ENCODE data around the gene DZIP1. TPM values are rescaled to one million over a fixed set of nuclear protein-coding genes. Genes with fewer than 3 reads are reported as not detected.

The DZIP1 gene
- total RNA-seq, 1 experiment from 2014 or later = 0.17 TPM

DNA sequence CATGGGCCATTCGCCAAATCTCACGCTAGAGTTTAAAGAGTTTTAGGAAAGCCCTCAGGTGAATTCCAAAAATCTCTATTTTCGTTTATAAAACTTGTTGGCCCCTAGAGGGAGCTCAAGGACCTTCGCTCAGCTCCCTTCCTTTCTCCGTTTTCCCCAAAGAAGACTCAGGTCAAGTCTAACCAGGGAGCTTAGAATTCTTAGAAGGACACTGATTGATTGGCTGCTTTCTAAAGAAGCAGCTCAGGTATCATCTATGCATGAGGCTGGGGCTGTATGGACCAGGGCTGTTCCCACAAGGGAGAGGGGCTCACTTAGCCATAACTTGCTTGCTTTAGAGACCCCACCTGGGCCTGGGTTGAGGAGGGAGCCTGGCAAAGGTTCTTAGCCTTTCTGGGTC, 20.5 kb downstream of the DZIP1 start:
- ChIA-PET RAD21 (ENCODE audit: low non-redundant PET in 1 of 2, low total read pairs in 2 of 2, uncharacterized antibody in 2 of 2, unreplicated experiment in 2 of 2) (interaction anchor here (1.0 to 1.7 kb wide), 4 partner anchors 37 to 210 kb away, joined by 3 to 14 read pairs (median 8); no protein-coding TSS in a partner anchor), CTCF (interaction anchor here (0.6 to 4.1 kb wide), 24 partner anchors 10 to 1343 kb away, joined by 3 to 85 read pairs (median 3); partner anchors contain the start of genes DNAJC3 and DZIP1), POLR2A (interaction anchor here (0.6 to 1.2 kb wide), 3 partner anchors 12 to 1193 kb away, joined by 4 to 5 read pairs (median 4); no protein-coding TSS in a partner anchor)
- H3K27ac ChIP-seq (ENCODE audit: low read depth, low read length) = no peak overlapping the region
- no peak overlapping the region for H3K4me2 ChIP-seq (ENCODE audit: low read length)
- H3K4me3 ChIP-seq (replicated peaks in 1 of 2; ENCODE audit: low read depth in 1 of 2, low read length in 2 of 2) = no peak overlapping the region
- peak; percentile 86 for ATAC-seq
- DNase-seq (ENCODE audit: low read depth, low spot score) = peak; percentile 39
- BruUV-seq (replicated peaks) = no TSS peak
- intact Hi-C loops (cut with micrococcal nuclease) = loop anchor here (1.0 to 10.0 kb wide), 5 partner anchors 37 to 1343 kb away; no protein-coding TSS in a partner anchor
- H2AFZ ChIP-seq (ENCODE audit: low read depth, low read length, poor library complexity, severe bottlenecking) = peak overlapping the region; percentile 54
- no peaks in the 10 kb centered on the region for H3K4me1 ChIP-seq (ENCODE audit: control insufficient read depth in 1 of 2, insufficient read depth in 2 of 2, low read length in 2 of 2)
- no peaks in the 10 kb centered on the region for H3K9me2 ChIP-seq (ENCODE audit: insufficient read depth)
- H3K9ac ChIP-seq (ENCODE audit: low read length) = no peak overlapping the region
- H3K36me3 ChIP-seq (ENCODE audit: control insufficient read depth in 1 of 2, insufficient read depth in 2 of 2, low read length in 2 of 2) = no peaks in the 10 kb centered on the region
- no peaks in the 10 kb centered on the region for H3K27me3 ChIP-seq (ENCODE audit: insufficient read depth, low read length)
- H3K79me2 ChIP-seq (ENCODE audit: insufficient read depth, low read length) = no peaks in the 10 kb centered on the region
- TF ChIP-seq EZH2 (IDR thresholded peaks at IDR 0.05) (no peak), ZFX (IDR thresholded peaks at IDR 0.05) (no peak), RAD21 (IDR thresholded peaks at IDR 0.05; ENCODE audit: low read depth) (peak; percentile 79)
- TF ChIP-seq, protein P1, sequence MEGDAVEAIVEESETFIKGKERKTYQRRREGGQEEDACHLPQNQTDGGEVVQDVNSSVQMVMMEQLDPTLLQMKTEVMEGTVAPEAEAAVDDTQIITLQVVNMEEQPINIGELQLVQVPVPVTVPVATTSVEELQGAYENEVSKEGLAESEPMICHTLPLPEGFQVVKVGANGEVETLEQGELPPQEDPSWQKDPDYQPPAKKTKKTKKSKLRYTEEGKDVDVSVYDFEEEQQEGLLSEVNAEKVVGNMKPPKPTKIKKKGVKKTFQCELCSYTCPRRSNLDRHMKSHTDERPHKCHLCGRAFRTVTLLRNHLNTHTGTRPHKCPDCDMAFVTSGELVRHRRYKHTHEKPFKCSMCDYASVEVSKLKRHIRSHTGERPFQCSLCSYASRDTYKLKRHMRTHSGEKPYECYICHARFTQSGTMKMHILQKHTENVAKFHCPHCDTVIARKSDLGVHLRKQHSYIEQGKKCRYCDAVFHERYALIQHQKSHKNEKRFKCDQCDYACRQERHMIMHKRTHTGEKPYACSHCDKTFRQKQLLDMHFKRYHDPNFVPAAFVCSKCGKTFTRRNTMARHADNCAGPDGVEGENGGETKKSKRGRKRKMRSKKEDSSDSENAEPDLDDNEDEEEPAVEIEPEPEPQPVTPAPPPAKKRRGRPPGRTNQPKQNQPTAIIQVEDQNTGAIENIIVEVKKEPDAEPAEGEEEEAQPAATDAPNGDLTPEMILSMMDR (IDR thresholded peaks at IDR 0.05 in 2 of 3, conservative IDR thresholded peaks at IDR 0.05 in 1 of 3; ENCODE audit: borderline replicate concordance in 1 of 3, insufficient read depth in 1 of 3, low read depth in 2 of 3, low read length in 2 of 3) = peak; percentile 59 to 78 (median 65)
- H3K9me3 ChIP-seq (ENCODE audit: control insufficient read depth in 1 of 2, insufficient read depth in 1 of 2, low read depth in 1 of 2, low read length in 2 of 2) = no peaks in the 10 kb centered on the region
- H4K20me1 ChIP-seq (ENCODE audit: insufficient read depth) = no peaks in the 10 kb centered on the region

DNA sequence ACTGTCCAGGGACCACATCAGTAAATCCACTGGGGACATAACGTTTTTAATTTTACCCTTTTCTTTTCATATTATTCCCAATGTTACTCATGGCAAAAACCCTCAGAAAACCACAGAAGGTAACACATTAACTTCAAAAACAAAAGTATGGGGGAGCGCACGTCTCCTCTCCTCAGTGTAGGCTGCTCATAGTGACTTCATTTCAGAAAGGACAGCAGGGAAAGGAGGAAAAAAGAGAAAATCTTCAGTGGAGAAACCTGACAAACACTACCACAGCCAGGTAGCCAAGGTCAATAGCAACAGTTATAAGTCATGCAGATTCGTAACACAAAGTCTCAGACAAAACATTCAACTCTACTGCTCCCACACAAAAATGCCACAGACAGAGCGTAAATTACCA, 21.4 kb downstream of the DZIP1 start:
- intact Hi-C loops (cut with micrococcal nuclease) = loop anchor here (5.0 to 10.0 kb wide), 2 partner anchors 592 to 1344 kb away; no protein-coding TSS in a partner anchor

More for the DNA sequence above, 21.4 kb downstream of the DZIP1 start:
- Histone ChIP-seq H3K4me1 (ENCODE audit: control insufficient read depth in 1 of 2, insufficient read depth in 2 of 2, low read length in 2 of 2) (no peaks in the 10 kb centered on the region), H3K27me3 (ENCODE audit: insufficient read depth, low read length) (no peaks in the 10 kb centered on the region), H3K9me3 (ENCODE audit: control insufficient read depth in 1 of 2, insufficient read depth in 1 of 2, low read depth in 1 of 2, low read length in 2 of 2) (no peaks in the 10 kb centered on the region), H4K20me1 (ENCODE audit: insufficient read depth) (no peaks in the 10 kb centered on the region), H3K9ac (ENCODE audit: low read length) (no peak overlapping the region), H3K4me2 (ENCODE audit: low read length) (no peak overlapping the region), H3K79me2 (ENCODE audit: insufficient read depth, low read length) (no peaks in the 10 kb centered on the region), H3K9me2 (ENCODE audit: insufficient read depth) (no peaks in the 10 kb centered on the region), H3K27ac (ENCODE audit: low read depth, low read length) (no peak overlapping the region), H3K4me3 (replicated peaks in 1 of 2; ENCODE audit: low read depth in 1 of 2, low read length in 2 of 2) (no peak overlapping the region), H2AFZ (ENCODE audit: low read depth, low read length, poor library complexity, severe bottlenecking) (no peak overlapping the region), H3K36me3 (ENCODE audit: control insufficient read depth in 1 of 2, insufficient read depth in 2 of 2, low read length in 2 of 2) (no peaks in the 10 kb centered on the region)
- TF ChIP-seq, protein P2, sequence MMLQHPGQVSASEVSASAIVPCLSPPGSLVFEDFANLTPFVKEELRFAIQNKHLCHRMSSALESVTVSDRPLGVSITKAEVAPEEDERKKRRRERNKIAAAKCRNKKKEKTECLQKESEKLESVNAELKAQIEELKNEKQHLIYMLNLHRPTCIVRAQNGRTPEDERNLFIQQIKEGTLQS (IDR thresholded peaks at IDR 0.05) = no peak
- TF ChIP-seq TCF7L2 (IDR thresholded peaks at IDR 0.05; ENCODE audit: borderline replicate concordance, extremely low read depth, insufficient read depth, insufficient read length) (no peak), SP1 (IDR thresholded peaks at IDR 0.05; ENCODE audit: low read depth) (no peak), ZFX (IDR thresholded peaks at IDR 0.05) (no peak), RAD21 (IDR thresholded peaks at IDR 0.05; ENCODE audit: low read depth) (no peak), FOSL1 (IDR thresholded peaks at IDR 0.05; ENCODE audit: low read depth) (no peak), YY1 (IDR thresholded peaks at IDR 0.05; ENCODE audit: extremely low read depth, insufficient replicate concordance, low read depth, low read length) (no peak), ZNF274 (IDR thresholded peaks at IDR 0.05; ENCODE audit: low read depth, low read length) (no peak), JUND (IDR thresholded peaks at IDR 0.05) (no peak), POLR2A (IDR thresholded peaks at IDR 0.05; ENCODE audit: borderline replicate concordance, extremely low read depth, insufficient read depth, insufficient read length) (no peak), SIN3A (IDR thresholded peaks at IDR 0.05; ENCODE audit: low read depth) (no peak)
- CTCF ChIA-PET = interaction anchor here (1.2 to 1.3 kb wide), 2 partner anchors 19 to 434 kb away, joined by 3 to 4 read pairs; no protein-coding TSS in a partner anchor
- ATAC-seq (no peak), DNase-seq (ENCODE audit: low read depth, low spot score) (no peak)
- BruUV-seq (replicated peaks) = no TSS peak
- POLR2A ChIA-PET = interaction anchor here (1.8 kb wide), 1 partner anchor 86 kb away, joined by 3 read pairs; no protein-coding TSS in a partner anchor
- RAD21 ChIA-PET (ENCODE audit: low non-redundant PET in 1 of 2, low total read pairs in 2 of 2, uncharacterized antibody in 2 of 2, unreplicated experiment in 2 of 2) = interaction anchor here in 1 of 2 experiments (1.2 to 1.7 kb wide), 2 partner anchors 38 to 211 kb away, joined by 5 to 14 read pairs; no protein-coding TSS in a partner anchor

Measured in HCT116 (cell line).